Neural cell (in vitro differentiated cells): ENCODE data around the gene SMARCA1. TPM values are rescaled to one million over a fixed set of nuclear protein-coding genes. Genes with fewer than 3 reads are reported as not detected.
A peak's percentile ranks its signal among the peaks of the same experiment; 100 is the strongest.

ENCODE experiments used
- H2AFZ ChIP-seq: fragments of 200-600, 300-800 bp; sonication (generic), shearing (Covaris generic); 2 replicates; pipeline ENCODE4 v1.6.0; 2014; ENCODE audit warnings: low read depth, mild to moderate bottlenecking, antibody characterized with exemption, low read length, moderate library complexity
- H3F3A ChIP-seq: fragments of 200-600 bp; shearing (Covaris generic); 2 replicates; pipeline ENCODE4 v1.6.1; 2016; ENCODE audit warnings: mild to moderate bottlenecking, moderate library complexity, mixed read lengths, antibody characterized with exemption, low read length; ENCODE audit not compliant: insufficient read depth, poor library complexity, severe bottlenecking
- H3K27ac ChIP-seq: fragments of 200-600, 300-800 bp; sonication (generic), shearing (Covaris generic); 2 replicates; pipeline ENCODE4 v1.5.1; 2014; ENCODE audit warnings: mild to moderate bottlenecking, low read length, moderate library complexity
- H3K27me3 ChIP-seq: fragments of 300-800, 200-600 bp; sonication (generic), shearing (Covaris generic); 2 replicates; pipeline ENCODE4 v1.6.0; 2014; ENCODE audit warnings: mild to moderate bottlenecking, low read depth, low read length, moderate library complexity; ENCODE audit not compliant: insufficient read depth
- H3K36me3 ChIP-seq: fragments of 300-800, 200-600 bp; sonication (generic), shearing (Covaris generic); 2 replicates; pipeline ENCODE4 v1.5.1; 2014; ENCODE audit warnings: mild to moderate bottlenecking, antibody characterized with exemption, low read length, moderate library complexity; ENCODE audit not compliant: insufficient read depth
- H3K4me2 ChIP-seq: fragments of 300-800, 200-600 bp; sonication (generic), shearing (Covaris generic); 2 replicates; pipeline ENCODE4 v1.6.0; 2014; ENCODE audit warnings: mild to moderate bottlenecking, low read length
- H3K4me3 ChIP-seq: fragments of 300-800, 200-600 bp; sonication (generic), shearing (Covaris generic); 2 replicates; pipeline ENCODE4 v1.5.1; 2014; ENCODE audit warnings: mild to moderate bottlenecking, low read length, moderate library complexity
- H3K79me2 ChIP-seq: fragments of 200-600 bp; shearing (Covaris generic); replicated peaks from 2 replicates; pipeline ENCODE4 v1.6.0; 2014; ENCODE audit warnings: mild to moderate bottlenecking, low read length, moderate library complexity; ENCODE audit not compliant: insufficient read depth
- H3K9ac ChIP-seq: fragments of 300-800, 200-600 bp; sonication (generic), shearing (Covaris generic); 2 replicates; pipeline ENCODE4 v1.6.1; 2016; ENCODE audit warnings: mild to moderate bottlenecking, low read length, mixed read lengths
- H3K9me2 ChIP-seq: fragments of 200-600 bp; shearing (Covaris generic); 2 replicates; pipeline ENCODE4 v1.6.1; 2016; ENCODE audit warnings: mild to moderate bottlenecking, low read length, mixed read lengths; ENCODE audit not compliant: insufficient read depth
- H3K9me3 ChIP-seq: fragments of 200-600, 300-800 bp; sonication (generic), shearing (Covaris generic); 2 replicates; pipeline ENCODE4 v1.6.1; 2016; ENCODE audit warnings: mild to moderate bottlenecking, mixed run types, low read length, moderate library complexity, mixed read lengths
- H4K20me1 ChIP-seq: fragments of 200-600 bp; shearing (Covaris generic); 2 replicates; pipeline ENCODE4 v1.6.1; 2016; ENCODE audit warnings: mild to moderate bottlenecking, mixed run types; ENCODE audit not compliant: insufficient read depth
- CTCF ChIP-seq: fragments of 450-650 bp; IDR thresholded peaks from 2 replicates; pipeline ENCODE4 v1.5.1; 2014; ENCODE audit warnings: antibody characterized with exemption, mild to moderate bottlenecking, moderate library complexity; ENCODE audit not compliant: poor library complexity, severe bottlenecking
- EP300 ChIP-seq: fragments of 450-650 bp; conservative IDR thresholded peaks from 2 replicates; pipeline ENCODE4 v1.6.1; 2014; ENCODE audit warnings: antibody characterized with exemption, mild to moderate bottlenecking, moderate library complexity; ENCODE audit not compliant: poor library complexity, severe bottlenecking
- EZH2 ChIP-seq: fragments of 200-600, 300-800 bp; shearing (Covaris generic), sonication (generic); IDR thresholded peaks from 2 replicates; pipeline ENCODE4 v1.6.1; 2014; ENCODE audit warnings: antibody characterized with exemption, low read length, borderline replicate concordance, mild to moderate bottlenecking; ENCODE audit not compliant: insufficient read depth, poor library complexity, severe bottlenecking
- MXI1 ChIP-seq: fragments of 450-650 bp; conservative IDR thresholded peaks from 2 replicates; pipeline ENCODE4 v1.6.1; 2014; ENCODE audit warnings: antibody characterized with exemption, mild to moderate bottlenecking; ENCODE audit not compliant: poor library complexity, severe bottlenecking
- POLR2AphosphoS5 ChIP-seq: IDR thresholded peaks from 2 replicates; pipeline ENCODE4 v1.6.1; 2012
- RAD21 ChIP-seq: fragments of 450-650 bp; conservative IDR thresholded peaks from 2 replicates; pipeline ENCODE4 v1.6.1; 2014; ENCODE audit warnings: antibody characterized with exemption, mild to moderate bottlenecking, moderate library complexity
- REST ChIP-seq: IDR thresholded peaks from 2 replicates; pipeline ENCODE4 v1.6.1; 2012; ENCODE audit warnings: borderline replicate concordance
- SMC3 ChIP-seq: fragments of 450-650 bp; conservative IDR thresholded peaks from 2 replicates; pipeline ENCODE4 v1.6.1; 2014; ENCODE audit warnings: antibody characterized with exemption, mild to moderate bottlenecking, moderate library complexity; ENCODE audit not compliant: poor library complexity
- TAF1 ChIP-seq: IDR thresholded peaks from 2 replicates; pipeline ENCODE4 v1.6.1; 2012; ENCODE audit warnings: low read depth
- polyA plus RNA-seq: library from polyadenylated mRNA; depleted of rRNA; stranded (reverse); fragments of >200 nt; gene quantifications from 2 replicates; pipeline ENCODE4 v1.2.3, GENCODE V29; 2014

Gene SMARCA1
- polyA plus RNA-seq, 1 donor from 2014 or later, result 66.9 TPM

- no peaks in the 10 kb centered on the region for H3K36me3 ChIP-seq
- no peaks in the 10 kb centered on the region for H3K79me2 ChIP-seq
- no peak for TF ChIP-seq POLR2AphosphoS5
- TF ChIP-seq SMC3, result no peak
- no peak for TF ChIP-seq MXI1
- no peak for TF ChIP-seq EP300
- TF ChIP-seq RAD21, result no peak
- TF ChIP-seq TAF1, result no peak
- no peak for TF ChIP-seq REST
- TF ChIP-seq EZH2, result no peak
- TF ChIP-seq CTCF, result no peak
- H4K20me1 ChIP-seq, result no peaks in the 10 kb centered on the region
- peak overlapping the region; percentile 71 for H3K4me3 ChIP-seq
- H3K9me2 ChIP-seq, result no peaks in the 10 kb centered on the region
- H3K9me3 ChIP-seq, result no peaks in the 10 kb centered on the region
- no peak overlapping the region for H3K27ac ChIP-seq
- H3F3A ChIP-seq, result no peaks in the 10 kb centered on the region
- H3K9ac ChIP-seq, result peak overlapping the region; percentile 56
- no peak overlapping the region for H2AFZ ChIP-seq
- peak overlapping the region; percentile 59 for H3K4me2 ChIP-seq
- H3K27me3 ChIP-seq, result no peaks in the 10 kb centered on the region
Observed at GRCh38 chrX:129540722-129541184, 17.5 kb upstream of the SMARCA1 start.

- H3K4me3 ChIP-seq, result peak within 1 kb of the TSS; percentile 71
- H3K27ac ChIP-seq, result peak within 1 kb of the TSS; percentile 57
- H3F3A ChIP-seq, result no peaks in the 10 kb centered on the region
- H2AFZ ChIP-seq, result no peak within 1 kb of the TSS
- H3K79me2 ChIP-seq, result no peaks in the 10 kb centered on the region
- no peaks in the 10 kb centered on the region for H3K9me3 ChIP-seq
- H3K9ac ChIP-seq, result peak within 1 kb of the TSS; percentile 77
- TF ChIP-seq RAD21 (peak; percentile 13), EZH2 (no peak), SMC3 (peak; percentile 30), MXI1 (no peak), REST (no peak), TAF1 (no peak), CTCF (peak; percentile 74), POLR2AphosphoS5 (peak; percentile 37), EP300 (no peak)
- no peaks in the 10 kb centered on the region for H3K9me2 ChIP-seq
- no peaks in the 10 kb centered on the region for H3K36me3 ChIP-seq
- H3K27me3 ChIP-seq, result no peaks in the 10 kb centered on the region
- no peaks in the 10 kb centered on the region for H4K20me1 ChIP-seq
- H3K4me2 ChIP-seq, result peak within 1 kb of the TSS; percentile 59
Observed at GRCh38 chrX:129540068-129540653, 16.9 kb upstream of the SMARCA1 start, which contains the start of gene OCRL. Gene OCRL (plus strand): TSS chrX:129540259. CDS start chrX:129540440, 181 bp downstream.
